ENCODE data around the gene NAA38. TPM values are rescaled to one million over a fixed set of nuclear protein-coding genes. Genes with fewer than 3 reads are reported as not detected.

The NAA38 gene
- total RNA-seq, 6 donors from 2014 or later = 50.0 to 111 (median 75.5) TPM

DNA sequence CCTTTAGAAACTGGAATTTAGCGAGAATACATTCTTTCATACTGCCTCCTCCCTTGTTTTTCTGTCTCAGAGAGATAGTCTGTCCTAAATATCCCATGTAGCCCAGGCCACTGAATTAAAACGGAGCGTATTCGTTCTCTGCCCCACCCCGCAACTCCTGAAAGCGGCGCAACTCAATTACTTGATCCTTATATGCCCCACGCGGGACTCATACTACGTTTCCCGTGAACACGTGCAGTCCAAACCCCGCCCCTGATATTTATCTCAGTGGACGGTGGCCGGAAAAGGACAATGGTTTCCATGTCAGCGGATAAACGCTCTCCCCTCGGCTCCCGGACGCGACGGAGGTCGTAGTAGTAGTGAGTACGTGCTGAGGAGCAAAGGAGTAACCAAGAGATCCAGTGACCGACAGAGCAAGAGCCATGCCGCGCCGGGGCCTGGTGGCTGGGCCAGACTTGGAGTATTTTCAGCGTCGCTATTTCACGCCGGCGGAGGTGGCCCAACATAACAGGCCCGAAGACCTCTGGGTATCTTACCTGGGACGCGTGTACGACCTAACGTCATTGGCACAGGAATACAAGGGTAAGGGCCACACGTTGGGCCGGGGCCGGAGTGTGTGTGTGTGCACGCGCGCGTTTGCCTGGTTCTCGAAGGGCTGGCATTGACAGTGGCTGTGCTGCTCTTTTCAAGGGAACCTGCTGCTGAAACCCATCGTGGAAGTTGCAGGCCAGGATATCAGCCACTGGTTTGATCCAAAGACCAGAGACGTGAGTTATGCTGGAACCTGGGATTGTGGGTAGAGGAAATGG lies 558 bp upstream of the NAA38 start, which contains the start of gene CYB5D1:
TSS of gene CYB5D1 (plus strand) at position 291 of the 809 bp plus-strand sequence. CDS start at position 423, 132 bp downstream.
- no peaks in the 10 kb centered on the region for H3K9me3 ChIP-seq
- 7 to 14% methylated on average over 39 to 48 of the region's 48 CpGs for WGBS, 2 donors
- peak within 1 kb of the TSS; percentile 49 to 76 (median 62) for H3K4me3 ChIP-seq
- H3K27ac ChIP-seq = peak within 1 kb of the TSS; percentile 90 to 97 (median 92)
- TF ChIP-seq, protein P1, sequence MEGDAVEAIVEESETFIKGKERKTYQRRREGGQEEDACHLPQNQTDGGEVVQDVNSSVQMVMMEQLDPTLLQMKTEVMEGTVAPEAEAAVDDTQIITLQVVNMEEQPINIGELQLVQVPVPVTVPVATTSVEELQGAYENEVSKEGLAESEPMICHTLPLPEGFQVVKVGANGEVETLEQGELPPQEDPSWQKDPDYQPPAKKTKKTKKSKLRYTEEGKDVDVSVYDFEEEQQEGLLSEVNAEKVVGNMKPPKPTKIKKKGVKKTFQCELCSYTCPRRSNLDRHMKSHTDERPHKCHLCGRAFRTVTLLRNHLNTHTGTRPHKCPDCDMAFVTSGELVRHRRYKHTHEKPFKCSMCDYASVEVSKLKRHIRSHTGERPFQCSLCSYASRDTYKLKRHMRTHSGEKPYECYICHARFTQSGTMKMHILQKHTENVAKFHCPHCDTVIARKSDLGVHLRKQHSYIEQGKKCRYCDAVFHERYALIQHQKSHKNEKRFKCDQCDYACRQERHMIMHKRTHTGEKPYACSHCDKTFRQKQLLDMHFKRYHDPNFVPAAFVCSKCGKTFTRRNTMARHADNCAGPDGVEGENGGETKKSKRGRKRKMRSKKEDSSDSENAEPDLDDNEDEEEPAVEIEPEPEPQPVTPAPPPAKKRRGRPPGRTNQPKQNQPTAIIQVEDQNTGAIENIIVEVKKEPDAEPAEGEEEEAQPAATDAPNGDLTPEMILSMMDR (IDR thresholded peaks at IDR 0.05) = no peak
- no peak for TF ChIP-seq EP300 (IDR thresholded peaks at IDR 0.05)
- peak; percentile 79 to 83 for TF ChIP-seq POLR2AphosphoS5 (IDR thresholded peaks at IDR 0.05)
- TF ChIP-seq POLR2A (IDR thresholded peaks at IDR 0.05) = peak in 2 of 4 donors; percentile 31 to 57
- ATAC-seq (ENCODE audit: low FRiP score in 2 of 2) (peak; percentile 81 to 86), DNase-seq (peak; percentile 87 to 89)
- H3K4me1 ChIP-seq = peaks cover 33 to 42% (median 35%) of the 10 kb centered on the region in 4 donors
- H3K27me3 ChIP-seq = no peaks in the 10 kb centered on the region
- peaks cover 0 to 20% (median 14%) of the 10 kb centered on the region in 4 donors for H3K36me3 ChIP-seq

DNA sequence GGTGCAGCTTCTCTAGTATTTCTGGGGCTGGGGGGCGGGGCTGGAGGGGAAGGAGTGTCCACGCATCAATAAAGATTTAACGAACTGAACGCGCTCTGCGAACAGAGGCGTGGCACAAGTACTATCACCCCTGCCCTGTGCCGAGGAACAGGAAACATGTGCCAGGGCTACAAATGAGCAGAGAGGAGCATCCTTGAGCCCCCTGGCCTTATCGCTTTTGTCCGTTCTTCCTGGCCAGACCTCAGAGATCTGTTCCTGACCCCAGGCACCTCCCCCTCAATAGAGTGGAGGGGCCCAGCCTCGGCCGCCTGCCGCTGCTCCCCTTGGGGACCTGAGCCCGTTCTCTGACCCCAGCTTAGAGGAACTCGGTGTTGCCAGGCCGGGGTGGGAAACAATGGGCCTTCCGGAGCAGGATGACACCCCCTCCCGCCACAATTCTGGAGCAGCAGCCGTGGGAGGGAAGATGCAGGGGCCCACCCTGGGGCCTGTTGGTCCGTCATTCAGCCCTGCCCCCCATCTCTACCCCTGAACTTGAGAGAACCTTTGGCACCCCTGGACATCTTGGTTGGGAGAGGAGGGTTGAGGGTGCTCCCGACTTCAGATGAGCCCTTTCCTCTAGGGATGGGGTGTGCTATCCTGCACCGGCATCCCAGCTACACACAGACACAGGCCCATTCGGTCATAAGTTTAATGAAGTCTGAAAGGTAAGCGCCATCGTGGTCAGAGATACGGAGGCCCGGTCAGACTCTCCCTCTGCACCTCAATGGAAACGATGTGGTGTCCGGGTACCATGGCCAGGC lies 1.1 kb downstream of the NAA38 start:
- no peak for ATAC-seq (ENCODE audit: low FRiP score in 2 of 2)
- no peaks in the 10 kb centered on the region for H3K9me3 ChIP-seq
- DNase-seq = peak in 1 of 2 donors; percentile 75
- H3K4me3 ChIP-seq = peak overlapping the region; percentile 49 to 76 (median 62)
- no peaks in the 10 kb centered on the region for H3K27me3 ChIP-seq
- H3K27ac ChIP-seq = peak overlapping the region; percentile 90 to 97 (median 92)
- peaks cover 39 to 52% (median 42%) of the 10 kb centered on the region in 4 donors for H3K4me1 ChIP-seq
- TF ChIP-seq, protein P1 (IDR thresholded peaks at IDR 0.05) = no peak
- TF ChIP-seq EP300 (IDR thresholded peaks at IDR 0.05) (no peak), POLR2A (IDR thresholded peaks at IDR 0.05) (no peak), POLR2AphosphoS5 (IDR thresholded peaks at IDR 0.05) (peak; percentile 32 to 62)
- H3K36me3 ChIP-seq = peaks cover 0 to 34% (median 27%) of the 10 kb centered on the region in 4 donors
- WGBS, 2 donors = 12 to 17% methylated on average over 17 to 22 of the region's 29 CpGs

DNA sequence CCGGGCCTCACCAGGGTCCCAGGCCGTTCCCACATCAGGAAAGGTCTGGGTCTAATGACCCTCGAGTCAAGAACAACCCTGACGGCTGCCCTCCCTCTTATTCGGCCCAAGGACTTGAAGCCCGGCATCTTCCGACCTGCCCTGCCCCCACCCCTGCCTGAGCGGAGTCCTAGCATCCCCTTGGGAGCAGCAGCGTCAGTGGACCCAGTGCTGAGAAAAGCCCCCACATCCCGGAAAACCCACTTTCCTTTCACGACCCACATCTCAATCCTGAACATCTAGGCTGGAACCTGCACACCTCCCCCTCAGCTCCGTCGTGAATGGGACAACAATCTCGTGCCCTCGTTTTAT lies 1.7 kb downstream of the NAA38 start:
- Histone ChIP-seq H3K9me3 (no peaks in the 10 kb centered on the region), H3K36me3 (peaks cover 2 to 40% (median 33%) of the 10 kb centered on the region in 4 donors), H3K27me3 (no peaks in the 10 kb centered on the region), H3K4me3 (peak overlapping the region in 3 of 4 donors; percentile 56 to 76 (median 69)), H3K4me1 (peaks cover 39 to 56% (median 45%) of the 10 kb centered on the region in 4 donors), H3K27ac (peak overlapping the region; percentile 90 to 97 (median 92))
- TF ChIP-seq, protein P1 (IDR thresholded peaks at IDR 0.05) = no peak
- TF ChIP-seq POLR2AphosphoS5 (IDR thresholded peaks at IDR 0.05) (no peak), EP300 (IDR thresholded peaks at IDR 0.05) (no peak), POLR2A (IDR thresholded peaks at IDR 0.05) (no peak)
- DNase-seq (no peak), ATAC-seq (ENCODE audit: low FRiP score in 2 of 2) (no peak)
- WGBS, 2 donors = 19 to 40% methylated on average over 11 to 15 of the region's 15 CpGs

DNA sequence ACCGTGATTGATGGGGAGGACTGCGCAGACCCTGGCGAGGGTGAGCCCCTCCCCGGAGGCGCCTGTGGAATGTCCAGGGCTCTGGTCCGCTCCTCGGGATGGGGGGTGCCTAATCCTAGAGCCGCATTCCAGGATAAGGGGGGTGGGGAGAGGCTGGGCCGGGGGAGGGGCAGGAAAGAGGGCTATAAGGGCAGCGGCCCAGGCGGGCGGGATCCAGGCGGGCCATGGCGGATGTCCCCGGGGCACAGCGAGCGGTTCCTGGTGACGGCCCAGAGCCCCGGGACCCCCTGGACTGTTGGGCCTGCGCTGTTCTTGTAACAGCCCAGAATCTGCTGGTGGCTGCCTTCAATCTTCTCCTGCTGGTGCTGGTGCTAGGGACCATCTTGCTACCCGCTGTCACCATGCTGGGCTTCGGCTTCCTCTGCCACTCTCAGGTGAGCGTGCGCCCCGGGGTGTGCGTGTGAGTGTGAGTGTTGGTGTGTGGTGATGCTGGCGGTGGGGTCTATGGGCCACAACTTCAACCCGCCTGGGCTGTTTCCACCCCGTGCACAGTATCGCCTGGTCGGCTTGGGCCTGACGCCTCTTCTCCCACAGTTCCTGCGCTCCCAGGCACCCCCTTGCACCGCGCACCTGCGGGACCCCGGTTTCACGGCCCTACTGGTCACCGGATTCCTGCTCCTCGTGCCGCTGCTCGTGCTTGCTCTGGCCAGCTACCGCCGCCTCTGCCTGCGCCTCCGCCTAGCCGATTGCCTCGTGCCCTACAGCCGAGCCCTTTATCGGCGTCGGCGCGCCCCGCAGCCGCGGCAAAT lies 2.3 kb downstream of the NAA38 start, which contains the start of gene TMEM88:
TSS of gene TMEM88 (plus strand) at position 216 of the 809 bp plus-strand sequence. CDS start at position 225, 9 bp downstream.
- Histone ChIP-seq H3K27ac (peak within 1 kb of the TSS; percentile 90 to 97 (median 92)), H3K4me3 (peak within 1 kb of the TSS in 3 of 4 donors; percentile 56 to 76 (median 69)), H3K36me3 (peaks cover 3 to 46% (median 39%) of the 10 kb centered on the region in 4 donors), H3K9me3 (no peaks in the 10 kb centered on the region), H3K4me1 (peaks cover 39 to 56% (median 45%) of the 10 kb centered on the region in 4 donors), H3K27me3 (no peaks in the 10 kb centered on the region)
- DNase-seq (peak in 1 of 2 donors; percentile 86), ATAC-seq (ENCODE audit: low FRiP score in 2 of 2) (no peak)
- TF ChIP-seq POLR2A (IDR thresholded peaks at IDR 0.05) (no peak), POLR2AphosphoS5 (IDR thresholded peaks at IDR 0.05) (no peak)
- WGBS, 2 donors = 61 to 77% methylated on average over 40 to 57 of the region's 57 CpGs

Measured in upper lobe of left lung (tissue), 6 donors.